ENCODE measurements around the gene GRIK5.
"Not testable (repeated sequence)": the region's sequence is repeated elsewhere in the genome, so short reads cannot be mapped to it uniquely, and the experiment has no call there.

GRIK5 gene

DNA sequence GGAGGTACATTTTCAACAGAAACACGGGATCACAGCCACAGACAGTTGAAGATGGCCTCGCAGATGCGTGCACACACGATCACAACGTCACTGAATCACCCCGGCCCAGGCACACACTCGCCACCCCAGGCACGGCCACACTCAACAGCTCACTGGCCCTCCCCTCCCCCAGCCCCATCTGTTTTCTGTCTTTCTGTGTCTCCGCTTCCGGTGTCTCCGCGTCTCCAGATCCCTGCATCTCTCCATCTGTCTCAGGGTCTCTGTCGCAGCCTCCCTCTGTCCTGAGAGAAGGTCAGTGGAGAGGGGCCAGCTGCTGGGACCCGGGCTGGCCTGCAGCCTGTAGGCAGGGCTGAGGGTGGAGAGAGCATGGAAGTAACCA, 72.2 kb downstream of the GRIK5 start:
- no peak overlapping the region for H3K27ac ChIP-seq
- TF ChIP-seq, protein P1, sequence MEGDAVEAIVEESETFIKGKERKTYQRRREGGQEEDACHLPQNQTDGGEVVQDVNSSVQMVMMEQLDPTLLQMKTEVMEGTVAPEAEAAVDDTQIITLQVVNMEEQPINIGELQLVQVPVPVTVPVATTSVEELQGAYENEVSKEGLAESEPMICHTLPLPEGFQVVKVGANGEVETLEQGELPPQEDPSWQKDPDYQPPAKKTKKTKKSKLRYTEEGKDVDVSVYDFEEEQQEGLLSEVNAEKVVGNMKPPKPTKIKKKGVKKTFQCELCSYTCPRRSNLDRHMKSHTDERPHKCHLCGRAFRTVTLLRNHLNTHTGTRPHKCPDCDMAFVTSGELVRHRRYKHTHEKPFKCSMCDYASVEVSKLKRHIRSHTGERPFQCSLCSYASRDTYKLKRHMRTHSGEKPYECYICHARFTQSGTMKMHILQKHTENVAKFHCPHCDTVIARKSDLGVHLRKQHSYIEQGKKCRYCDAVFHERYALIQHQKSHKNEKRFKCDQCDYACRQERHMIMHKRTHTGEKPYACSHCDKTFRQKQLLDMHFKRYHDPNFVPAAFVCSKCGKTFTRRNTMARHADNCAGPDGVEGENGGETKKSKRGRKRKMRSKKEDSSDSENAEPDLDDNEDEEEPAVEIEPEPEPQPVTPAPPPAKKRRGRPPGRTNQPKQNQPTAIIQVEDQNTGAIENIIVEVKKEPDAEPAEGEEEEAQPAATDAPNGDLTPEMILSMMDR (conservative IDR thresholded peaks at IDR 0.05), result no peak
- no peak for TF ChIP-seq ZFX (IDR thresholded peaks at IDR 0.05)

DNA sequence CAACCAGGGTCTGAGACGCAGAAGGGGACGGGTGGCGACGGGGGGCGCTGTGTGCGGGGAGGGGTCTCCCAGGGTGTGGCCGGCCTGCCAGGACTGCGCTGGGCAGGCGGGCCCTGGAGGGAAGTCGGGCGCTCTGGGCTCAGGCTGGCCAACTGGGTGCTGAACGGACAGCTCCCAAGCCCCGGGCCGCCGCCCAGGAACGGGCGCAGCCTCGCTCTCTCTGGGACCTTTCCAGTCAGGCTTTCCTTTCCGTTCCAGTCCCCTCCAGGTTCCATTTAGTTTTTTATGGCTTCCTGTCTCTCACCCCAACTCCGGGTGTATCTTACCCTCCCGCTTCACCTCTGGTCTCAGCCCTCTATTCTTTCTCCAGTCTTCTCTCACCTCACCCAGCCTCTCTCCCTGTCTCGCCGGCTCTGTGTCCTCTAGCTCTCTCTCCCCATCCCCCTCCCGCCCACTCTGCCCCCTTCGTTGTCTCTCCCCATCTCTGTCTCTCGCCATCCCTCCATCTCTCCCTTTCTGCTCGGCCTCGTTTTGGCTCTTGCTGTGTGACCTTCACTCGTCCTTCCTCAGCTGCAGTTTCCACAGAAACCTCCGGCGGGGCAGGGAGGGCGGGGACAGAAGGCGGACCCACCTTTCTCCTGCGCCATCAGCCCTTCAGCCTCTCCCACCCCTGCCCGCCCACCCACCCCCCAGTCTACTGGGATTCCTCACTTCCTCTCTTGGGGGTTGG, 72.7 kb downstream of the GRIK5 start:
- H3K27ac ChIP-seq, result no peak overlapping the region
- TF ChIP-seq, protein P1 (conservative IDR thresholded peaks at IDR 0.05), result no peak
- TF ChIP-seq ZFX (IDR thresholded peaks at IDR 0.05), result no peak

DNA sequence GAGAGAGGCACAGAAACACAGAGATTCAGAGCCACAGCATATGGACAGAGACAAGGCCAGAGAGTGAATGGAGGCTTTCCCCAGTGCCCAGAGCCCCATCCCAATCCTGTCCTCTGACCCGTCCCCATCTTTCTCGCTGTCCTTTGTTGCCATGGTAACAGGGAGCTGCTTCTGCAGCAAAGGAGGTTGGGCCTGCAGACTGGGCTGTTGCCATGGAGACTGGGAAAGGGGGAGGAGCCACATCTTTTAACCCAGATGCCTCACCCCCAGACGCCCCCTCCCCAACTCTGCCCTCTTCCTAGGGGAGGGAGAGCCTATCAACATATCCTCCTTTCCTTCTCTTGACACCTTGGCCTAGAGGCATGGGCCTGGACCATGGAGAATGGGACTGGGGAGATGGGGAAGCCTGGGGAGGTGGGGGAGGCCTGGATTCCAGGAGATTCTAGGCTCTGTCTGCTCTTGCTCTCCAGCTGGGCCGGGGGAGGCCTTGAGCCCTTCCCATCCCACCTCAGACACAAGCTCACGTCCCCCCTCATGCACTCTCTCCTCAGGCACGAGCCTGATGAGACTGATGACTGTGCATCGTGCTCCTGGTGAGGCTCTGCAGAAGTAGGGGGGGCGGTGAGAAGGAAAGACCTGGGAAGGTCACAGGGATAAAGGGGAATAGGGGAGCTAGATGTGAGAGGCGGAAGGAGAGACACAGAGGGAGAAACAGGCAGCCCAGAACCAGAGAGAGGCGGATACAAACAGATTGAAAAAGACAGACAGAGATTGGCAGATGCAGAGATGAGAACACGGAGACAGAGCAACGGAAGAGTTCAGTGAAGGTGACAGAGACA, 73.8 kb downstream of the GRIK5 start:
- no peak for TF ChIP-seq ZFX (IDR thresholded peaks at IDR 0.05)
- TF ChIP-seq, protein P1 (conservative IDR thresholded peaks at IDR 0.05), result no peak
- no peak overlapping the region for H3K27ac ChIP-seq

DNA sequence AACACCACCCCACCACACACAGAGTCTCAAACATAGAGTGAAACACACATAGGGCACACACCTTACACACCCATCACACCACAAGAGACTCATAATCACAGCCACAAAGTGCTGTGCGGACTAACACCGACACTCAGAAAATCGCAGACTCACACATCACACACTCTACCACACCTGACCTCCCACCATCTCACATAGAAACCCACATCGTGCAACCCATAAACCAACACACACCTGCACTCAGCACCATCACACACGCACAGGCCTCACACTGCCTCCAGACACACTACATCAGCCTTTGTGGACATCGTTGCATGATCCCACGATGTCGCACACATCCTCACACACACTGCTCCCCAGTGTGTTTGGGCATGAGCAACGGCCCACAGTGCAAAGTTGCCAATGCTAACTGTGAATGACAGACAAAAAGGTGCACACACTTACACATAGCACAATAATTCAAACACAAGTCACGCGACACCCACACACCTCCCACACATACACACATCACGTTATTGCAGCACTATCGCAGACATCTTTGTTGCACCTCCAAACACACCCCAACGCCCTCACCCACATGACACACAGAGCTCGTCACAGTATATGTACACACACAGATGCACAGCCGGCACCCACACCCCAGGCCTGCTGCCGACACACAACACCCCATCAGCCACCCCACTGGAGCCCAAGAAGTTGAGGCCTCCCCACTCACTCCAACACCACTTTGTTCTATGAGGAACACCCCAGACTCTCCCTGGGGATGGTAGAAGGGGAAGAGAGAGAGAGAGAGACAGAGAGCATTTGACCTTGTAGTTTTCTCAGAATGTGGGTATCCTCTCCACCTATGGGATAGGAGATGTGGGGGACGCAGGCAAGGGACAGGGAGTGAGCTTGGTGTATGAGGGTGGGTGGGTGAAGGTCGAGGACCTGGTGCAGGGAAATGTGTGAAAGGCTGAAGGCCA, 74.7 kb downstream of the GRIK5 start:
- TF ChIP-seq ZFX (IDR thresholded peaks at IDR 0.05), result no peak
- TF ChIP-seq, protein P1 (conservative IDR thresholded peaks at IDR 0.05), result no peak
- no peak overlapping the region for H3K27ac ChIP-seq

DNA sequence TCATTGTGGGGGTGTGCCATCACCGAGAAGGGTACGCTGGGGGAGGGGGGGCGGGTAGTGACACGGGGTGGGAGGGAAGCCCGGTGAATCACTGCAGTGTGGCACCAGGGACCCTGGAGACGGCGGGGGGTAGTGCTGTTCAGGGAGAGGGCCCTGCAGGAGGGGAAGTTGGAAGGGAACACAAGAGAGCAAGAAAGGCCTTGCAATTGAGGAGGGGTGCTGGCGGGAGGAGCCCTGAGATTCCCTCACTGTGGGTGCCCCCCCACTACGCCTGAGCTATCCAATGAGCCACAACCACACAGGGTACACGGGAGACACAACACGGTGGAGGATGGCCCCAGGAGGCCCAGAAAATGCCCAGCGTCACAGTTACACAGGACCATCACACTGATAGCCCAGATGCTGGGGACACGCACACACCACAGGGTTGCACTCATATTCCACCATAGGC, 75.5 kb downstream of the GRIK5 start:
- no peak overlapping the region for H3K27ac ChIP-seq
- TF ChIP-seq, protein P1 (conservative IDR thresholded peaks at IDR 0.05), result no peak
- TF ChIP-seq ZFX (IDR thresholded peaks at IDR 0.05), result no peak

DNA sequence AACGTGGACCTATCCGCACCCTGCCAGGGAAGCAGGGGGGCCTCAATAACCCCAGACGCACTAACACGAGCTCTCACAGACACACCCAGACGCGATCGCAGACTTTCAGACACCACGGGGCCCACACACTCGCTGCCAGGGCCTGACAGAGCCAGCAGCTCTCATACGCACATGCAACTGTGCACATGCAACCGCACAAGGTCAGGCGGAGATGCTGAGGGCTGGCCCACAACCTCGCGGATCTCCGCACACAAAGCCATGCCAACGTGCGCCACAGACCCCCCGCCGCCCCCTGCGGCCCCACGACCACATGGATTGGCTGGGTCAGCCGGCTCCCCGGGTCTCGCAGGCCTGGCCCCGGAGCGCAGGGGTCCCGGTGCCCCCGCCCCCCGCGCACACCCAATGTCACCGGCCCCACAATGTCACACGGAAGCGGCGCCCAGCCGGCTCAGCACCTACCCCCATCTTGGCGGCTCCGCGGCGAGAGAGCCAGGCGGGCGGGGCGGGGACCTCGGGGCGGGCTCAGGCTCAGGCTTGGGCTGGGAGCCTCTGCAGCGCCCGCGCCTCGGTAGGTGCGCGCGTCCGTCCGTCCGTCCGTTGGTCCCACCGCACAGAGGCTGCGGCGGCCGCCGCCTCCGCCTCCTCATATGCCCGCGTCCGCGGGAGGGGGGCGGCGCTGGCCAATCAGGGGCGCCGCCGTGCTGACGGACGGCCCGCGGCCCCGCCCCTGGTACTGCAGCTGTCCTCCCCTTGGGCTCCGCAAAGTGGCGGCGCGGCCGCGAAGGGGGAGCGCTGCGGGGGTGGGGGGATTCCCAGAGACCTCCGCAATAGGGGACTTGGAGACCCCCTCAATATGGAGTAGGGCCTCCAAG, 76.2 kb downstream of the GRIK5 start, which contains the start of gene ATP1A3:
TSS of gene ATP1A3 (minus strand) at position 619 of the 872 bp plus-strand sequence. CDS start at position 465, 154 bp downstream.
- H3K27ac ChIP-seq, result no peak within 1 kb of the TSS
- TF ChIP-seq, protein P1 (conservative IDR thresholded peaks at IDR 0.05), result no peak

DNA sequence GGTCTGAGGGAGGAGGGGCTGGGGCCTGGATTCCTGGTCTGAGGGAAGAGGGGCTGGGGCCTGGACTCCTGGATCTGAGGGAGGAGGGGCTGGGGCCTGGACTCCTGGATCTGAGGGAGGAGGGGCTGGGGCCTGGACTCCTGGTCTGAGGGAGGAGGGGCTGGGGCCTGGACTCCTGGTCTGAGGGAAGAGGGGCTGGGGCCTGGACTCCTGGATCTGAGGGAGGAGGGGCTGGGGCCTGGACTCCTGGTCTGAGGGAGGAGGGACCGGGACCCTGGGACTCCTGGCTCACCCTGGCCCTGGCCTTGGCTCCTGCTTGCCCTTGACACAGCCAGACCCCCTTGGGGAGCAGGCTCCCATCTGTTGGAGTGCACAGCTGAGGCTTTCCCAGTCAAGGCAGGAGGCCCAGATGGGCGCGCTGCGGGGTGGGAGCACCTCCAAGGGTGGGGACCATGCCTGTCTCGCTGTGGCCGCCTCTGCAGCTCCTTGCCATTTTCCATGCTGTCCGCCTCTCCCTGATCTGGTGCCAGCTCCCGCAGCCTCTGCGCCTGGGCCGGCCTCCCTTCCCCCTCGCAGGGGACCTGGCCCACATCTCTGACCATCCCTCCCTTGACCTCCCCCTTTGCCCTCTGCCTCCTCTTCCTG, 78.0 kb downstream of the GRIK5 start:
- not testable (repeated sequence) for H3K27ac ChIP-seq
